Stimulated activated CD4-positive, alpha-beta T cell treated with anti-CD3 and anti-CD28 coated beads, Interleukin-15, amount 100 ng/mL, for 24 hours (primary cell): ENCODE measurements around the gene SLC35G3.
A peak's percentile ranks its signal among the peaks of the same experiment; 100 is the strongest.
"Not testable (repeated sequence)": the region's sequence is repeated elsewhere in the genome, so short reads cannot be mapped to it uniquely, and the experiment has no call there.

Experiments
- DNase-seq: peaks from one replicate; pipeline ENCODE4 v3.0.0-alpha.2; 2020

SLC35G3 gene

GRCh38 chr17:35162755-35163154, 31.4 kb downstream of the SLC35G3 start:
- no peak for DNase-seq

- no peak for DNase-seq
Measured at GRCh38 chr17:35161281-35161761, 32.9 kb downstream of the SLC35G3 start.

GRCh38 chr17:35160354-35161201, 33.6 kb downstream of the SLC35G3 start:
- peak; percentile 34 for DNase-seq

GRCh38 chr17:35159940-35160339, 34.3 kb downstream of the SLC35G3 start:
- DNase-seq = no peak

DNA sequence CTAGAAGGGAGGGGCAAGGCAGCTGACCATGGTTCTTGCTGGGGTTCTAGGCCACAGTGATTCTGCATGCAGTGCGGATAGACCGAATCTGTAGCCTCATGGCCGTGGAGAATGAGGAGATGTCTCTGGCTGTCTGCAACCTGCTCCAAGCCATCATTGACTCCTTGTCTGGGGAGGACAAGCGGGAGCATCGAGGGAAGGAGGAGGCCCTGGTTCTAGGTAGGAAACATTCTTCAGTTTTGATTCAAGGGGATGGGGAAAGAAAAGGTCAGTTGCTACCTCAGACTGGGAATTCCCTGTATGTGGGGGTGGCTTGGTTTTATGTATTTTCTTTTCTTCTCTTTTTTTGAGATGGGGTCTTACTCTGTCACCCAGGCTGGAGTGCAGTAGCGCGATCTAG, 38.9 kb downstream of the SLC35G3 start:
- DNase-seq = no peak

- no peak for DNase-seq
Measured at GRCh38 chr17:35154196-35155165, 39.7 kb downstream of the SLC35G3 start.

- no peak for DNase-seq
Measured at GRCh38 chr17:35152421-35153140, 41.6 kb downstream of the SLC35G3 start.

DNA sequence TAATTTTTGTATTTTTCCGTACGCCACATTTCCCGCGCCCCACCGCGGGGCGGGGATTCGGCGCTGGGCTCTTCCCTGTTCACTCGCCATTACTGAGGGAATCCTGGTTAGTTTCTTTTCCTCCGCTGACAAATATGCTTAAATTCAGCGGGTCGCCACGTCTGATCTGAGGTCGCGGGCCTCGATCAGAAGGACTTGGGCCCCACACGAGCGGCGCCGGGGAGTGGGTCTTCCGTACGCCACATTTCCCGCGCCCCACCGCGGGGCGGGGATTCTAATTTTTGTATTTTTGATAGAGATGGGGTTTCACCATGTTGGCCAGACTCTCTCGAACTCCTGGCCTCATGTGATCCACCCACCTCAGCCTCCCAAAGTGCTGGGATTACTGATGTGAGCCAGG, 43.1 kb downstream of the SLC35G3 start:
- DNase-seq = not testable (repeated sequence)

- DNase-seq = no peak
Measured at GRCh38 chr17:35149941-35150340, 44.3 kb downstream of the SLC35G3 start.

GRCh38 chr17:35148144-35148543, 46.0 kb downstream of the SLC35G3 start:
- no peak for DNase-seq

DNA sequence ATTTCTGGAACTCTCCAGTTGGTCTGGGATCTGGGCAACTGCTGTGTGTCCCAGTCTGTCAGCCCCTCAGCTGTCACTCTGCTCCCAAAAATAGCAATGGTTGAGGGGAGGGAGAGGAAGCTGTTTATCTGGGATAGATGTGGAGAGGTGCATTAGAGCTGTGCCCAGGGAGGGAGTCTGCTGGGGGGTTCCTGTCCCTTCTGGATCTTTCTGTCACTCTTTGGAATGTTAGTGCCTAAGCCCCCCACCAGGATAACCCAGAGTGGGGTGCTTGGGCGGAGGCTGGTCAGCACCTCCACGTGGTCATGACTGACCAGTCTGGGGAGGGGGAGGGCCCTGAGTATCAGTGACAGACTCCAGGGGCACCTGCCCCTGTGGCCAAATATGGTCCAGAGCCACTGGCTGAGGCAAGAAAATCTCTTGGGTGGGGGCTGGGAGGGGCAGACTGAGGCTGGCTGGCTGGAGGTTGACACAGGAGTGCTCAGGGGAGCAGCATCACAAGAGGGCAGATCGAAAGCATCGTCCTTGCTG, 46.8 kb downstream of the SLC35G3 start, which contains the start of gene UNC45B:
Gene UNC45B (plus strand): TSS at position 443 of the 531 bp plus-strand sequence. CDS start 447 bp downstream, outside the sequence.
- no peak for DNase-seq

GRCh38 chr17:35146214-35146833, 47.9 kb downstream of the SLC35G3 start:
- no peak for DNase-seq

- DNase-seq = no peak
Measured at GRCh38 chr17:35144840-35145239, 49.4 kb downstream of the SLC35G3 start.
